HEK293 (cell line): ENCODE results near the gene PDGFD.

Experiments used
- CTCF ChIA-PET: fragments of 350-600 bp; formaldehyde crosslinking; extraction: SDS; loops from one replicate; lab custom pipeline; 2021; ENCODE audit warnings: antibody characterized with exemption; lab: Yijun Ruan, JAX
- POLR2A ChIA-PET: fragments of 300-600 bp; formaldehyde crosslinking; extraction: SDS; loops from one replicate; lab custom pipeline; 2020; ENCODE audit warnings: antibody characterized with exemption, inconsistent platforms; lab: Yijun Ruan, JAX
- H3K27ac ChIP-seq: fragments of 200-500 bp; sonication (Bioruptor generic); 2 replicates; pipeline ENCODE4 v1.5.1; 2014; ENCODE audit warnings: low read depth, low read length, control low read depth, inconsistent platforms; ENCODE audit errors: extremely low read depth
- H3K36me3 ChIP-seq, 2 experiments: fragments of 200-500 bp in 1 of 2; sonication (Bioruptor generic) in 1 of 2; 1 replicate in 1 of 2; 2 replicates in 1 of 2; pipeline ENCODE4 v1.5.1; 2014 to 2017; ENCODE audit warnings: inconsistent platforms in 2 of 2, low read length in 2 of 2; ENCODE audit not compliant: control insufficient read depth in 2 of 2, insufficient read depth in 1 of 2
- H3K4me1 ChIP-seq: fragments of 200-500 bp; sonication (Bioruptor generic); 2 replicates; pipeline ENCODE4 v1.5.1; 2014; ENCODE audit warnings: mild to moderate bottlenecking, low read length, inconsistent platforms; ENCODE audit not compliant: control insufficient read depth, insufficient read depth
- H3K4me3 ChIP-seq: 2 replicates; pipeline ENCODE4 v1.5.1; 2011; ENCODE audit warnings: low read depth, mild to moderate bottlenecking, control low read depth, low read length, moderate library complexity
- H3K9me3 ChIP-seq: fragments of 200-500 bp; sonication (Bioruptor generic); 2 replicates; pipeline ENCODE4 v1.5.1; 2014; ENCODE audit warnings: low read depth, low read length, inconsistent platforms; ENCODE audit not compliant: control insufficient read depth, insufficient read depth
- GLI4 ChIP-seq: fragments of 450-650 bp; formaldehyde crosslinking; IDR thresholded peaks from 2 replicates; pipeline ENCODE4 v1.5.1; 2016; ENCODE audit warnings: missing biosample characterization, missing genetic modification characterization
- HOXD13 ChIP-seq: sonication (generic); formaldehyde crosslinking; IDR thresholded peaks from 2 replicates; pipeline ENCODE4 v1.8.0; 2022; ENCODE audit warnings: missing genetic modification reagents, borderline replicate concordance
- SALL2 ChIP-seq: fragments of 450-650 bp; formaldehyde crosslinking; IDR thresholded peaks from 2 replicates; pipeline ENCODE4 v1.5.0; 2017; ENCODE audit warnings: missing biosample characterization, mild to moderate bottlenecking, missing genetic modification characterization, borderline replicate concordance
- SETDB1 ChIP-seq: IDR thresholded peaks from one replicate; pipeline ENCODE4 v1.6.1; 2017; ENCODE audit warnings: mild to moderate bottlenecking, low read length, moderate library complexity, mixed read lengths; ENCODE audit not compliant: insufficient read length
- SP3 ChIP-seq: fragments of 450-650 bp; formaldehyde crosslinking; IDR thresholded peaks from 2 replicates; pipeline ENCODE4 v1.5.1; 2016; ENCODE audit warnings: missing biosample characterization, missing genetic modification characterization
- SP7 ChIP-seq: fragments of 450-650 bp; formaldehyde crosslinking; IDR thresholded peaks from 2 replicates; pipeline ENCODE4 v1.5.1; 2016; ENCODE audit warnings: missing biosample characterization, missing genetic modification characterization
- ZBTB1 ChIP-seq: fragments of 450-650 bp; formaldehyde crosslinking; IDR thresholded peaks from 2 replicates; pipeline ENCODE4 v1.5.1; 2016; ENCODE audit warnings: missing biosample characterization, missing genetic modification characterization
- ZBTB17 ChIP-seq: fragments of 450-650 bp; formaldehyde crosslinking; IDR thresholded peaks from 2 replicates; pipeline ENCODE4 v1.5.1; 2016; ENCODE audit warnings: missing biosample characterization, missing genetic modification characterization
- ZNF132 ChIP-seq: fragments of 450-650 bp; formaldehyde crosslinking; IDR thresholded peaks from 2 replicates; pipeline ENCODE4 v1.5.1; 2017; ENCODE audit warnings: missing biosample characterization, missing genetic modification characterization, borderline replicate concordance
- ZNF140 ChIP-seq: fragments of 450-650 bp; formaldehyde crosslinking; IDR thresholded peaks from 2 replicates; pipeline ENCODE4 v1.5.1; 2016; ENCODE audit warnings: missing biosample characterization, missing genetic modification characterization
- ZNF157 ChIP-seq: fragments of 450-650 bp; formaldehyde crosslinking; IDR thresholded peaks from 2 replicates; pipeline ENCODE4 v1.5.1; 2016; ENCODE audit warnings: missing biosample characterization, missing genetic modification characterization
- ZNF174 ChIP-seq: fragments of 450-650 bp; formaldehyde crosslinking; IDR thresholded peaks from 2 replicates; pipeline ENCODE4 v1.5.0; 2017; ENCODE audit warnings: missing biosample characterization, mild to moderate bottlenecking, missing genetic modification characterization
- ZNF248 ChIP-seq: fragments of 450-650 bp; formaldehyde crosslinking; IDR thresholded peaks from 2 replicates; pipeline ENCODE4 v1.5.1; 2017; ENCODE audit warnings: missing biosample characterization, missing genetic modification characterization
- ZNF266 ChIP-seq: fragments of 450-650 bp; formaldehyde crosslinking; IDR thresholded peaks from 2 replicates; pipeline ENCODE4 v1.5.1; 2016; ENCODE audit warnings: missing biosample characterization, missing genetic modification characterization, low read depth
- ZNF350 ChIP-seq: fragments of 450-650 bp; formaldehyde crosslinking; IDR thresholded peaks from 2 replicates; pipeline ENCODE4 v1.5.0; 2017; ENCODE audit warnings: missing biosample characterization, mild to moderate bottlenecking, missing genetic modification characterization
- ZNF433 ChIP-seq: fragments of 450-650 bp; formaldehyde crosslinking; IDR thresholded peaks from 2 replicates; pipeline ENCODE4 v1.5.1; 2016; ENCODE audit warnings: missing biosample characterization, missing genetic modification characterization, low read depth
- ZNF561 ChIP-seq: fragments of 450-650 bp; IDR thresholded peaks from 2 replicates; pipeline ENCODE4 v1.5.1; 2018; ENCODE audit warnings: missing biosample characterization, missing genetic modification characterization, borderline replicate concordance
- ZNF585B ChIP-seq: fragments of 450-650 bp; formaldehyde crosslinking; IDR thresholded peaks from 2 replicates; pipeline ENCODE4 v1.5.1; 2016; ENCODE audit warnings: missing biosample characterization, missing genetic modification characterization
- ZNF600 ChIP-seq: fragments of 450-650 bp; formaldehyde crosslinking; IDR thresholded peaks from 2 replicates; pipeline ENCODE4 v1.5.1; 2016; ENCODE audit warnings: missing biosample characterization, missing genetic modification characterization
- ZNF610 ChIP-seq: fragments of 450-650 bp; formaldehyde crosslinking; IDR thresholded peaks from 2 replicates; pipeline ENCODE4 v1.5.1; 2016; ENCODE audit warnings: missing biosample characterization, missing genetic modification characterization, borderline replicate concordance
- ZNF626 ChIP-seq: fragments of 450-650 bp; sonication (Bioruptor Pico); formaldehyde crosslinking; IDR thresholded peaks from 2 replicates; pipeline ENCODE4 v1.5.1; 2018; ENCODE audit warnings: missing biosample characterization, missing genetic modification characterization, inconsistent platforms
- ZNF658 ChIP-seq: fragments of 450-650 bp; formaldehyde crosslinking; IDR thresholded peaks from 2 replicates; pipeline ENCODE4; 2016; ENCODE audit warnings: missing biosample characterization, missing genetic modification characterization
- ZNF664 ChIP-seq: fragments of 450-650 bp; formaldehyde crosslinking; IDR thresholded peaks from 2 replicates; pipeline ENCODE4 v1.5.1; 2016; ENCODE audit warnings: missing biosample characterization, missing genetic modification characterization
- ZNF670 ChIP-seq: fragments of 450-650 bp; formaldehyde crosslinking; IDR thresholded peaks from 2 replicates; pipeline ENCODE4 v1.5.1; 2016; ENCODE audit warnings: missing biosample characterization, missing genetic modification characterization, low read depth
- ZNF707 ChIP-seq: fragments of 450-650 bp; formaldehyde crosslinking; IDR thresholded peaks from 2 replicates; pipeline ENCODE4 v1.5.1; 2016; ENCODE audit warnings: missing biosample characterization, missing genetic modification characterization
- TF ChIP-seq, protein P1 (sequence below): fragments of 450-650 bp; formaldehyde crosslinking; IDR thresholded peaks from 2 replicates; pipeline ENCODE4 v1.5.1; 2016; ENCODE audit warnings: missing biosample characterization, missing genetic modification characterization
- TF ChIP-seq, protein P2 (sequence below): fragments of 450-650 bp; formaldehyde crosslinking; IDR thresholded peaks from 2 replicates; pipeline ENCODE4 v1.5.1; 2016; ENCODE audit warnings: missing biosample characterization, missing genetic modification characterization
- TF ChIP-seq, protein P3 (sequence below): fragments of 450-650 bp; formaldehyde crosslinking; IDR thresholded peaks from 2 replicates; pipeline ENCODE4; 2016; ENCODE audit warnings: missing biosample characterization, missing genetic modification characterization

Gene PDGFD

DNA sequence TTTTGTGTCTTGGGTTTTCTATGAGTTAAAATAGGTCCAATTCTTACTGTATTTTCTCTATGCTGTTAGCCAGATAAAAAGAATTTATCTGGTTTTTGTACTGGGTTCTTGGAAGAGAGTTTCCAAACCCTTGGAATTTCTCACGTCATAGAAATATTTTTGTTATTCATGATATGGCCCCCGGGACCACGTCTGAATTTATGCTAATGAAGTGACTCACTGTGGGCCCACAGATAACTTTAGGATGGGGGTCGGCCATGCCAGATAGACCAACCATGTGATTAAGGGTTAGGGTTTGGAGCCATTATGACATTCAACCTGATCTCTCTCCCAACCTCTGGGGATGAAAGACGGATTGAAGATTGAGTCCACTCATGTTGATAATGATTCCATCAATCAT lies 163.1 kb downstream of the PDGFD start:
- POLR2A ChIA-PET: no interaction called here
- no peak overlapping the region for H3K4me3 ChIP-seq
- no peaks in the 10 kb centered on the region for H3K36me3 ChIP-seq
- TF ChIP-seq ZNF350 (tag by site-specific recombination) (no peak), ZNF266 (tag by site-specific recombination) (no peak), ZNF707 (tag by site-specific recombination) (no peak), SP7 (tag by site-specific recombination) (no peak), ZNF132 (no peak), ZNF610 (no peak), ZNF174 (no peak), ZBTB17 (tag by site-specific recombination) (no peak), ZNF157 (no peak), GLI4 (tag by site-specific recombination) (no peak)
- TF ChIP-seq, protein P1, sequence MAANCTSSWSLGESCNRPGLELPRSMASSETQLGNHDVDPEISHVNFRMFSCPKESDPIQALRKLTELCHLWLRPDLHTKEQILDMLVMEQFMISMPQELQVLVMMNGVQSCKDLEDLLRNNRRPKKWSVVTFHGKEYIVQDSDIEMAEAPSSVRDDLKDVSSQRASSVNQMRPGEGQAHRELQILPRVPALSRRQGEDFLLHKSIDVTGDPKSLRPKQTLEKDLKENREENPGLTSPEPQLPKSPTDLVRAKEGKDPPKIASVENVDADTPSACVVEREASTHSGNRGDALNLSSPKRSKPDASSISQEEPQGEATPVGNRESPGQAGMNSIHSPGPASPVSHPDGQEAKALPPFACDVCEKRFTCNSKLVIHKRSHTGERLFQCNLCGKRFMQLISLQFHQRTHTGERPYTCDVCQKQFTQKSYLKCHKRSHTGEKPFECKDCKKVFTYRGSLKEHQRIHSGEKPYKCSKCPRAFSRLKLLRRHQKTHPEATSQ (tag by site-specific recombination): no peak
- TF ChIP-seq, all 188 proteins: peak for 0
- no peaks in the 10 kb centered on the region for H3K9me3 ChIP-seq
- CTCF ChIA-PET: no interaction called here
- H3K4me1 ChIP-seq: no peaks in the 10 kb centered on the region
- H3K27ac ChIP-seq: no peak overlapping the region

DNA sequence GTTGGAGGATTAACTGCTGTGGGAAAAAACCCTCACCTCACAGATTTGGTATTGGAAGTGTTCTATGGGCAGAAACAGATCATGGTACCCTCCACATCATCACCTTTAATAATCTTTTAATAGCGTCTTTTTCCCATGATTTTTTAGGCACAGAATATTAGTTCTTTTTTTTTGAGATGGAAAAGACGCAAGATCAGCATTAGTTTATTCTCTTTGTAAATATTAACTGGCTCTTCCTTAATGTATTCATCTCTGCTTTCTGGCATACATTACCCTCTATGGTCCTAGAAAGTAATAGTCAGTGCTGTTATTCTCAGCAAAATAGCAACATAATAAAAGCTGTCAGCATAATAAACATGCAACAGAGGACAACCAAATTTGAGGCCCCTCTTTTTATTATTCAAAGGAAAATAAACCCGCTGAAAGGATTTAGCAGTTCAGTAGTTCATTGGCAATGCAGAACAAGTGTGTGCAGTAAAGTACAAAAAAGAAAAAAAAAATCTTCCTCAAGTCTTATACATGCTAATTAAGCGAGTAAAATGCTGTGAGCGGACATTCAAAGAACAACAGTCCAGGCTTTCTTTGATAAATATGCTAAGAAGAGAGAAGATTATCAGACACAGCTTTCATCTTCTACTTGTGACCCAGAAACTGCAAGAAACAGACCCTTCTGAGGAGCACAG lies 165.0 kb downstream of the PDGFD start:
- H3K4me3 ChIP-seq: no peak overlapping the region
- POLR2A ChIA-PET: no interaction called here
- no peaks in the 10 kb centered on the region for H3K9me3 ChIP-seq
- H3K4me1 ChIP-seq: no peaks in the 10 kb centered on the region
- no peak overlapping the region for H3K27ac ChIP-seq
- CTCF ChIA-PET: no interaction called here
- no peak for TF ChIP-seq ZBTB1 (tag by site-specific recombination)
- TF ChIP-seq ZNF658: no peak
- TF ChIP-seq SALL2 (tag by site-specific recombination): no peak
- TF ChIP-seq ZNF585B (tag by site-specific recombination): no peak
- TF ChIP-seq, protein P2, sequence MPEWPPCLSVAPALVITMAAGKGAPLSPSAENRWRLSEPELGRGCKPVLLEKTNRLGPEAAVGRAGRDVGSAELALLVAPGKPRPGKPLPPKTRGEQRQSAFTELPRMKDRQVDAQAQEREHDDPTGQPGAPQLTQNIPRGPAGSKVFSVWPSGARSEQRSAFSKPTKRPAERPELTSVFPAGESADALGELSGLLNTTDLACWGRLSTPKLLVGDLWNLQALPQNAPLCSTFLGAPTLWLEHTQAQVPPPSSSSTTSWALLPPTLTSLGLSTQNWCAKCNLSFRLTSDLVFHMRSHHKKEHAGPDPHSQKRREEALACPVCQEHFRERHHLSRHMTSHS (tag by site-specific recombination): no peak
- no peak for TF ChIP-seq ZNF140 (tag by site-specific recombination)
- no peak for TF ChIP-seq ZNF248
- TF ChIP-seq SETDB1: no peak
- no peak for TF ChIP-seq ZNF561 (tag by site-specific recombination)
- TF ChIP-seq ZNF600 (tag by site-specific recombination): no peak
- no peak for TF ChIP-seq HOXD13
- TF ChIP-seq ZNF626 (tag by site-specific recombination): no peak
- no peak for TF ChIP-seq ZNF670
- no peak for TF ChIP-seq ZNF664 (tag by site-specific recombination)
- TF ChIP-seq ZNF433: no peak
- TF ChIP-seq, protein P3, sequence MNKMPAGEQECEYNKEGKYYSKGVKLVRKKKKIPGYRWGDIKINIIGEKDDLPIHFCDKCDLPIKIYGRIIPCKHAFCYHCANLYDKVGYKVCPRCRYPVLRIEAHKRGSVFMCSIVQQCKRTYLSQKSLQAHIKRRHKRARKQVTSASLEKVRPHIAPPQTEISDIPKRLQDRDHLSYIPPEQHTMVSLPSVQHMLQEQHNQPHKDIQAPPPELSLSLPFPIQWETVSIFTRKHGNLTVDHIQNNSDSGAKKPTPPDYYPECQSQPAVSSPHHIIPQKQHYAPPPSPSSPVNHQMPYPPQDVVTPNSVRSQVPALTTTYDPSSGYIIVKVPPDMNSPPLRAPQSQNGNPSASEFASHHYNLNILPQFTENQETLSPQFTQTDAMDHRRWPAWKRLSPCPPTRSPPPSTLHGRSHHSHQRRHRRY (tag by site-specific recombination): no peak
- TF ChIP-seq SP3 (tag by site-specific recombination): no peak
- no peaks in the 10 kb centered on the region for H3K36me3 ChIP-seq
